HepG2 (cell line): Measurements from ENCODE around the gene TNNI2. TPM values are rescaled to one million over a fixed set of nuclear protein-coding genes. Genes with fewer than 3 reads are reported as not detected.

ENCODE experiments used
- ARID2 ChIP-seq: sonication (generic); formaldehyde crosslinking; IDR thresholded peaks from 2 replicates; pipeline ENCODE4 v1.8.1; 2022; ENCODE audit warnings: mild to moderate bottlenecking, missing genetic modification reagents, borderline replicate concordance
- CCDC6 ChIP-seq: sonication (generic); formaldehyde crosslinking; IDR thresholded peaks from 2 replicates; pipeline ENCODE4 v1.8.1; 2022; ENCODE audit warnings: mild to moderate bottlenecking, missing genetic modification reagents, moderate library complexity
- GTF2F1 ChIP-seq: fragments of 150-350 bp; IDR thresholded peaks from 2 replicates; pipeline ENCODE4 v1.6.1; 2014; ENCODE audit warnings: low read length
- MEF2D ChIP-seq: sonication (generic); formaldehyde crosslinking; IDR thresholded peaks from 2 replicates; pipeline ENCODE4 v1.5.1; 2020; ENCODE audit warnings: mild to moderate bottlenecking, missing genetic modification reagents
- NFATC3 ChIP-seq: sonication (generic); formaldehyde crosslinking; IDR thresholded peaks from 2 replicates; pipeline ENCODE4 v1.5.1; 2020; ENCODE audit warnings: mild to moderate bottlenecking, missing genetic modification reagents
- PHF8 ChIP-seq: sonication (generic); formaldehyde crosslinking; IDR thresholded peaks from 2 replicates; pipeline ENCODE4 v1.5.0; 2020; ENCODE audit warnings: missing genetic modification reagents
- PITX1 ChIP-seq: sonication (generic); formaldehyde crosslinking; IDR thresholded peaks from 2 replicates; pipeline ENCODE4 v1.5.1; 2020; ENCODE audit warnings: mild to moderate bottlenecking, missing genetic modification reagents
- POLR2AphosphoS5 ChIP-seq: IDR thresholded peaks from 2 replicates; pipeline ENCODE4 v1.6.1; 2012; ENCODE audit warnings: low read depth, low read length
- SMARCC2 ChIP-seq: fragments of 450-650 bp; IDR thresholded peaks from 2 replicates; pipeline ENCODE4 v1.6.1; 2017; ENCODE audit warnings: antibody characterized with exemption, mild to moderate bottlenecking
- U2AF2 ChIP-seq: fragments of 200-400 bp; formaldehyde crosslinking; IDR thresholded peaks from 2 replicates; pipeline ENCODE4 v1.6.1; 2017; ENCODE audit warnings: low read depth, mild to moderate bottlenecking, low read length
- ZMYM2 ChIP-seq: sonication (generic); formaldehyde crosslinking; IDR thresholded peaks from 2 replicates; pipeline ENCODE4 v1.8.0; 2022; ENCODE audit warnings: mild to moderate bottlenecking, missing genetic modification reagents
- ZNF430 ChIP-seq: sonication (generic); formaldehyde crosslinking; IDR thresholded peaks from 2 replicates; pipeline ENCODE4 v1.9.0; 2021; ENCODE audit warnings: mild to moderate bottlenecking, missing genetic modification reagents
- ZNF552 ChIP-seq: sonication (generic); formaldehyde crosslinking; IDR thresholded peaks from 2 replicates; pipeline ENCODE4 v1.9.0; 2022; ENCODE audit warnings: missing genetic modification reagents, mild to moderate bottlenecking, borderline replicate concordance
- ZNF562 ChIP-seq: sonication (generic); formaldehyde crosslinking; IDR thresholded peaks from 2 replicates; pipeline ENCODE4 v1.8.0; 2022; ENCODE audit warnings: missing genetic modification reagents, borderline replicate concordance
- ZNF782 ChIP-seq: sonication (generic); formaldehyde crosslinking; IDR thresholded peaks from 2 replicates; pipeline ENCODE4 v1.4.0; 2020; ENCODE audit warnings: missing genetic modification reagents, mild to moderate bottlenecking, borderline replicate concordance
- ZNF879 ChIP-seq: sonication (generic); formaldehyde crosslinking; IDR thresholded peaks from 2 replicates; pipeline ENCODE4 v1.8.1; 2023; ENCODE audit warnings: missing genetic modification reagents
- polyA plus RNA-seq, 8 experiments: library from polyadenylated mRNA; depleted of rRNA in 3 of 8; stranded (reverse) in 7 of 8; unstranded in 1 of 8; fragments of >200 nt; fragmentation: Illumina TruSeq in 4 of 8; extraction: Trizol in 4 of 8; gene quantifications; 2 replicates each; pipeline versions ENCODE4 v1.2.1 to v1.2.3, GENCODE V29; 2011 to 2016; ENCODE audit warnings: low read depth in 4 of 8, missing spikeins in 1 of 8, mixed read lengths in 1 of 8; ENCODE audit not compliant: insufficient read depth in 1 of 8
- total RNA-seq, 5 experiments: library from RNA; depleted of rRNA; stranded (reverse); fragments of >200 nt; fragmentation: Illumina TruSeq; extraction: Trizol; gene quantifications; 2 replicates each; pipeline ENCODE4 v1.2.3, GENCODE V29; 2016; ENCODE audit warnings: low read depth in 1 of 5
- TF ChIP-seq, protein P1 (sequence below): sonication (generic); formaldehyde crosslinking; IDR thresholded peaks from 2 replicates; pipeline ENCODE4 v1.5.1; 2020; ENCODE audit warnings: mild to moderate bottlenecking, missing genetic modification reagents
- TF ChIP-seq, protein P2 (sequence below): sonication (generic); formaldehyde crosslinking; IDR thresholded peaks from 2 replicates; pipeline ENCODE4 v1.5.1; 2020; ENCODE audit warnings: mild to moderate bottlenecking, moderate library complexity, missing genetic modification reagents
- TF ChIP-seq, protein P3 (sequence below): sonication (generic); formaldehyde crosslinking; IDR thresholded peaks from 2 replicates; pipeline ENCODE4 v1.4.0; 2020; ENCODE audit warnings: missing genetic modification reagents, borderline replicate concordance
- TF ChIP-seq, protein P4 (sequence below): sonication (generic); formaldehyde crosslinking; IDR thresholded peaks from 2 replicates; pipeline ENCODE4 v1.8.1; 2023; ENCODE audit warnings: missing genetic modification reagents, mild to moderate bottlenecking, borderline replicate concordance
- TF ChIP-seq, protein P5 (sequence below): sonication (generic); formaldehyde crosslinking; IDR thresholded peaks from 2 replicates; pipeline ENCODE4 v1.4.0; 2020; ENCODE audit warnings: mild to moderate bottlenecking, low read depth, missing genetic modification reagents

Gene TNNI2
- total and polyA plus RNA-seq, 2 of the 13 experiments (the other 11 are each of a cell fraction or from before 2014, with no cell fraction given) = 7.2 to 12.0 TPM

DNA sequence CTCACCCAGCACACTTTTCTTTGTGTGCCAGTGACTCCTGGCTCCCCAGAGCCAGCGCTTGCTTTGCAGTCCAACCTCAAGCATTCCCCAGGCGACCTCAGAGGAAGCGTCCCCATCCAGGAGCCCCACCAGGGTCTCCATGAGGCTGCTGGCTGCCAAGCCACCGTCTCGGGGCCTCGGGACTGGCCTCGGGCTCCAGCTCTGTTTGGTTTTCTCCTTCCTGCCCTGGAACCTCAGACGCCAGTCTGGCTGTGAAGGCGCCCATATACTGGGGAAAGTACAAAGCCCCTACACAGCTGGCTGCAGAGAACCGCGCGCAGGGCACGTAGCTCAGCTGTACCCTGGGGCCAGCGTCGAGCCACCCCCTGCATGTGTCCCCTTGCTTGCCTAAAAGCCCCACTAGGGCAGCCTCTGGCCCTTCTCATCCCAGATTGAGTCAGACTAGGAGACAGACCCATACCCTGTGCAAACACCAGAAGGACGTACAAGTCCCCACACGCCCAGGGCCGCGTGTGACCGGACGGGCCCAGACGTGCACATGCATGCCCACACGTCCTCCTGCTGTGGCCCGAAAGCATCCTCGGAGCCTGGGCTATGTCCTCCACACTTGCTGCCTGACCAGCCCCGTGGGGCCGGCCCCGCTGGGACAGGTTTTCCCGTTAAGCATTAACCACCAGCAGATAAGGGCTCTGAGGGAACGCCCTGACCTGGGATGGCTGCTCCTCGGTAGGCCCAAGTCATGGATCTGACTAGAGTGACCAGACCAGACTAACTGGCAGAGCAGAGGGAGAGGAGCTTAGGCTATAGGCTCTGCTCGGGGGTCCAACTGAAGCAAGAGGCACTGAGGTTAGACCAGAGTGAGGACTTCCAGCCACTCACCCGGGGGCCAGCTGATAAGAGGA, 8.2 kb upstream of the TNNI2 start (continued):
- TF ChIP-seq, protein P1, sequence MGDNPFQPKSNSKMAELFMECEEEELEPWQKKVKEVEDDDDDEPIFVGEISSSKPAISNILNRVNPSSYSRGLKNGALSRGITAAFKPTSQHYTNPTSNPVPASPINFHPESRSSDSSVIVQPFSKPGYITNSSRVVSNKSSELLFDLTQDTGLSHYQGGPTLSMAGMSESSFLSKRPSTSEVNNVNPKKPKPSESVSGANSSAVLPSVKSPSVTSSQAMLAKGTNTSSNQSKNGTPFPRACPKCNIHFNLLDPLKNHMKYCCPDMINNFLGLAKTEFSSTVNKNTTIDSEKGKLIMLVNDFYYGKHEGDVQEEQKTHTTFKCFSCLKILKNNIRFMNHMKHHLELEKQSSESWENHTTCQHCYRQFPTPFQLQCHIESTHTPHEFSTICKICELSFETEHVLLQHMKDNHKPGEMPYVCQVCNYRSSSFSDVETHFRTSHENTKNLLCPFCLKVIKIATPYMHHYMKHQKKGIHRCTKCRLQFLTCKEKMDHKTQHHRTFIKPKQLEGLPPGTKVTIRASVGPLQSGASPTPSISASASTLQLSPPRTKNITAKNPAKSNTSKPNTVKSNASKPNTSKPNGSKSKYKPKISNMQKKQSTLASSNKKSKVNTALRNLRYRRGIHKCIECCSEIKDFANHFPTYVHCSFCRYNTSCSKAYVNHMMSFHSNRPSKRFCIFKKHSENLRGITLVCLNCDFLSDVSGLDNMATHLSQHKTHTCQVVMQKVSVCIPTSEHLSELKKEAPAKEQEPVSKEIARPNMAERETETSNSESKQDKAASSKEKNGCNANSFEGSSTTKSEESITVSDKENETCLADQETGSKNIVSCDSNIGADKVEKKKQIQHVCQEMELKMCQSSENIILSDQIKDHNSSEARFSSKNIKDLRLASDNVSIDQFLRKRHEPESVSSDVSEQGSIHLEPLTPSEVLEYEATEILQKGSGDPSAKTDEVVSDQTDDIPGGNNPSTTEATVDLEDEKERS (CRISPR knock-in tag) = peak; percentile 90; the same call in 1 of the 2 replicates
- TF ChIP-seq PHF8 (CRISPR knock-in tag) = peak; percentile 67; the same call in 1 of the 2 replicates
- TF ChIP-seq, protein P2, sequence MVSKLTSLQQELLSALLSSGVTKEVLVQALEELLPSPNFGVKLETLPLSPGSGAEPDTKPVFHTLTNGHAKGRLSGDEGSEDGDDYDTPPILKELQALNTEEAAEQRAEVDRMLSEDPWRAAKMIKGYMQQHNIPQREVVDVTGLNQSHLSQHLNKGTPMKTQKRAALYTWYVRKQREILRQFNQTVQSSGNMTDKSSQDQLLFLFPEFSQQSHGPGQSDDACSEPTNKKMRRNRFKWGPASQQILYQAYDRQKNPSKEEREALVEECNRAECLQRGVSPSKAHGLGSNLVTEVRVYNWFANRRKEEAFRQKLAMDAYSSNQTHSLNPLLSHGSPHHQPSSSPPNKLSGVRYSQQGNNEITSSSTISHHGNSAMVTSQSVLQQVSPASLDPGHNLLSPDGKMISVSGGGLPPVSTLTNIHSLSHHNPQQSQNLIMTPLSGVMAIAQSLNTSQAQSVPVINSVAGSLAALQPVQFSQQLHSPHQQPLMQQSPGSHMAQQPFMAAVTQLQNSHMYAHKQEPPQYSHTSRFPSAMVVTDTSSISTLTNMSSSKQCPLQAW (CRISPR knock-in tag) = peak; percentile 99
- TF ChIP-seq ARID2 (CRISPR knock-in tag) = no peak
- peak; percentile 70 for TF ChIP-seq POLR2AphosphoS5
- peak; percentile 82 for TF ChIP-seq ZMYM2 (CRISPR knock-in tag)
- 0 out of 2 replicates have a peak, but pooled peaks have one; percentile 35 for TF ChIP-seq CCDC6
- TF ChIP-seq U2AF2 = no peak
- TF ChIP-seq NFATC3 (CRISPR knock-in tag) = no peak
- TF ChIP-seq MEF2D (CRISPR knock-in tag) = peak; percentile 82
- TF ChIP-seq ZNF430 (CRISPR knock-in tag) = peak; percentile 87
- TF ChIP-seq ZNF879 (CRISPR knock-in tag) = no peak; the same call in 1 of the 2 replicates
- TF ChIP-seq PITX1 (CRISPR knock-in tag) = peak; percentile 91
- no peak for TF ChIP-seq ZNF562 (CRISPR knock-in tag)
- TF ChIP-seq, protein P3, sequence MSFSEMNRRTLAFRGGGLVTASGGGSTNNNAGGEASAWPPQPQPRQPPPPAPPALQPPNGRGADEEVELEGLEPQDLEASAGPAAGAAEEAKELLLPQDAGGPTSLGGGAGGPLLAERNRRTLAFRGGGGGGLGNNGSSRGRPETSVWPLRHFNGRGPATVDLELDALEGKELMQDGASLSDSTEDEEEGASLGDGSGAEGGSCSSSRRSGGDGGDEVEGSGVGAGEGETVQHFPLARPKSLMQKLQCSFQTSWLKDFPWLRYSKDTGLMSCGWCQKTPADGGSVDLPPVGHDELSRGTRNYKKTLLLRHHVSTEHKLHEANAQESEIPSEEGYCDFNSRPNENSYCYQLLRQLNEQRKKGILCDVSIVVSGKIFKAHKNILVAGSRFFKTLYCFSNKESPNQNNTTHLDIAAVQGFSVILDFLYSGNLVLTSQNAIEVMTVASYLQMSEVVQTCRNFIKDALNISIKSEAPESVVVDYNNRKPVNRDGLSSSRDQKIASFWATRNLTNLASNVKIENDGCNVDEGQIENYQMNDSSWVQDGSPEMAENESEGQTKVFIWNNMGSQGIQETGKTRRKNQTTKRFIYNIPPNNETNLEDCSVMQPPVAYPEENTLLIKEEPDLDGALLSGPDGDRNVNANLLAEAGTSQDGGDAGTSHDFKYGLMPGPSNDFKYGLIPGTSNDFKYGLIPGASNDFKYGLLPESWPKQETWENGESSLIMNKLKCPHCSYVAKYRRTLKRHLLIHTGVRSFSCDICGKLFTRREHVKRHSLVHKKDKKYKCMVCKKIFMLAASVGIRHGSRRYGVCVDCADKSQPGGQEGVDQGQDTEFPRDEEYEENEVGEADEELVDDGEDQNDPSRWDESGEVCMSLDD = 0 out of 2 replicates have a peak, but pooled peaks have one; percentile 14
- TF ChIP-seq ZNF552 (CRISPR knock-in tag) = 0 out of 2 replicates have a peak, but pooled peaks have one; percentile 80
- TF ChIP-seq, protein P4, sequence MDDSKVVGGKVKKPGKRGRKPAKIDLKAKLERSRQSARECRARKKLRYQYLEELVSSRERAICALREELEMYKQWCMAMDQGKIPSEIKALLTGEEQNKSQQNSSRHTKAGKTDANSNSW (CRISPR knock-in tag) = no peak
- no peak for TF ChIP-seq GTF2F1
- TF ChIP-seq, protein P5, sequence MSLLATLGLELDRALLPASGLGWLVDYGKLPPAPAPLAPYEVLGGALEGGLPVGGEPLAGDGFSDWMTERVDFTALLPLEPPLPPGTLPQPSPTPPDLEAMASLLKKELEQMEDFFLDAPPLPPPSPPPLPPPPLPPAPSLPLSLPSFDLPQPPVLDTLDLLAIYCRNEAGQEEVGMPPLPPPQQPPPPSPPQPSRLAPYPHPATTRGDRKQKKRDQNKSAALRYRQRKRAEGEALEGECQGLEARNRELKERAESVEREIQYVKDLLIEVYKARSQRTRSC (CRISPR knock-in tag) = no peak; the same call in 1 of the 2 replicates
- no peak for TF ChIP-seq ZNF782 (CRISPR knock-in tag)
- no peak for TF ChIP-seq SMARCC2
